GM18519 (cell line): Measurements from ENCODE around the gene BACE2.
"Not testable (repeated sequence)": the region's sequence is repeated elsewhere in the genome, so short reads cannot be mapped to it uniquely, and the experiment has no call there.

Source experiments
- ATAC-seq: cut with Tn5 transposase; IDR thresholded peaks from one replicate; pipeline ENCODE4 v1.9.1; 2021; ENCODE audit warnings: mild to moderate bottlenecking, moderate library complexity; ENCODE audit not compliant: unreplicated experiment, low FRiP score

BACE2 gene

GRCh38 chr21:41313285-41314164 lies 145.6 kb downstream of the BACE2 start:
- not testable (repeated sequence) for ATAC-seq

GRCh38 chr21:41315726-41316125 lies 147.8 kb downstream of the BACE2 start:
- ATAC-seq: no peak

GRCh38 chr21:41316200-41317062 lies 148.5 kb downstream of the BACE2 start, which contains the start of gene FAM3B:
FAM3B (plus strand) TSS chr21:41316801; CDS start chr21:41316880, 79 bp downstream.
- ATAC-seq: no peak

- ATAC-seq: no peak
Measured at GRCh38 chr21:41317063-41317392, 149.1 kb downstream of the BACE2 start.

GRCh38 chr21:41317458-41317857 lies 149.5 kb downstream of the BACE2 start:
- no peak for ATAC-seq

- no peak for ATAC-seq
Measured at GRCh38 chr21:41318218-41318617, 150.3 kb downstream of the BACE2 start.

- no peak for ATAC-seq
Measured at GRCh38 chr21:41319273-41319672, 151.3 kb downstream of the BACE2 start.

GRCh38 chr21:41321211-41321907 lies 153.4 kb downstream of the BACE2 start:
- ATAC-seq: no peak

- no peak for ATAC-seq
Measured at GRCh38 chr21:41321908-41322495, 154.0 kb downstream of the BACE2 start.

- ATAC-seq: no peak
Measured at GRCh38 chr21:41322496-41323382, 154.8 kb downstream of the BACE2 start.

- no peak for ATAC-seq
Measured at GRCh38 chr21:41325138-41325912, 157.4 kb downstream of the BACE2 start.

GRCh38 chr21:41326414-41327080 lies 158.6 kb downstream of the BACE2 start:
- no peak for ATAC-seq

GRCh38 chr21:41327753-41328152 lies 159.8 kb downstream of the BACE2 start:
- ATAC-seq: no peak

- no peak for ATAC-seq
Measured at GRCh38 chr21:41328660-41329607, 161.0 kb downstream of the BACE2 start.
